H7 (cell line): ENCODE measurements around the gene LRRC1. TPM values are rescaled to one million over a fixed set of nuclear protein-coding genes. Genes with fewer than 3 reads are reported as not detected.

ENCODE experiments used
- DNase-seq: peaks from one replicate; pipeline ENCODE4 v3.0.0; 2012
- H3K27me3 ChIP-seq: 2 replicates; pipeline ENCODE4 v1.6.0; 2011; ENCODE audit warnings: mild to moderate bottlenecking, low read length; ENCODE audit not compliant: control insufficient read depth, insufficient read depth
- H3K36me3 ChIP-seq: replicated peaks from 2 replicates; pipeline ENCODE4 v1.5.1; 2011; ENCODE audit warnings: low read length; ENCODE audit not compliant: control insufficient read depth, insufficient read depth
- H3K4me3 ChIP-seq: 2 replicates; pipeline ENCODE4 v1.5.1; 2011; ENCODE audit warnings: low read depth, mild to moderate bottlenecking, control low read depth, low read length, moderate library complexity; ENCODE audit not compliant: insufficient read depth
- total RNA-seq: library from RNA; depleted of rRNA; stranded (reverse); fragments of >200 nt; shearing (Covaris generic); gene quantifications from 2 replicates; pipeline ENCODE4 v1.2.3, GENCODE V29; 2014

Gene LRRC1
- total RNA-seq, 1 experiment from 2014 or later: 10.1 TPM

GRCh38 chr6:53892707-53893106, 97.9 kb downstream of the LRRC1 start:
- Histone ChIP-seq H3K27me3 (no peaks in the 10 kb centered on the region), H3K36me3 (no peaks in the 10 kb centered on the region), H3K4me3 (no peak overlapping the region)
- no peak for DNase-seq

- no peak for DNase-seq
- H3K4me3 ChIP-seq: no peak overlapping the region
- H3K27me3 ChIP-seq: no peaks in the 10 kb centered on the region
- no peaks in the 10 kb centered on the region for H3K36me3 ChIP-seq
Observed at GRCh38 chr6:53894091-53894490, 99.3 kb downstream of the LRRC1 start.

GRCh38 chr6:53896196-53896595, 101.4 kb downstream of the LRRC1 start:
- no peaks in the 10 kb centered on the region for H3K36me3 ChIP-seq
- H3K4me3 ChIP-seq: no peak overlapping the region
- no peak for DNase-seq
- no peaks in the 10 kb centered on the region for H3K27me3 ChIP-seq

GRCh38 chr6:53898026-53898795, 103.4 kb downstream of the LRRC1 start:
- no peak overlapping the region for H3K4me3 ChIP-seq
- H3K36me3 ChIP-seq: no peaks in the 10 kb centered on the region
- no peaks in the 10 kb centered on the region for H3K27me3 ChIP-seq
- no peak for DNase-seq

GRCh38 chr6:53899512-53899911, 104.7 kb downstream of the LRRC1 start:
- Histone ChIP-seq H3K27me3 (no peaks in the 10 kb centered on the region), H3K36me3 (no peaks in the 10 kb centered on the region), H3K4me3 (no peak overlapping the region)
- no peak for DNase-seq

- no peak for DNase-seq
- Histone ChIP-seq H3K27me3 (no peaks in the 10 kb centered on the region), H3K4me3 (no peak overlapping the region), H3K36me3 (0 out of 2 replicates have a peak, but pooled peaks cover 2% of the 10 kb centered on the region)
Observed at GRCh38 chr6:53903357-53903756, 108.6 kb downstream of the LRRC1 start.

GRCh38 chr6:53906103-53906502, 111.3 kb downstream of the LRRC1 start:
- DNase-seq: no peak
- 0 out of 2 replicates have a peak, but pooled peaks cover 2% of the 10 kb centered on the region for H3K36me3 ChIP-seq
- no peak overlapping the region for H3K4me3 ChIP-seq
- no peaks in the 10 kb centered on the region for H3K27me3 ChIP-seq

- Histone ChIP-seq H3K4me3 (no peak overlapping the region), H3K36me3 (0 out of 2 replicates have a peak, but pooled peaks cover 2% of the 10 kb centered on the region), H3K27me3 (no peaks in the 10 kb centered on the region)
- no peak for DNase-seq
Observed at GRCh38 chr6:53906842-53907241, 112.0 kb downstream of the LRRC1 start.

GRCh38 chr6:53910834-53911233, 116.0 kb downstream of the LRRC1 start:
- H3K27me3 ChIP-seq: no peaks in the 10 kb centered on the region
- no peak overlapping the region for H3K4me3 ChIP-seq
- no peaks in the 10 kb centered on the region for H3K36me3 ChIP-seq
- DNase-seq: no peak

GRCh38 chr6:53912661-53913060, 117.9 kb downstream of the LRRC1 start:
- H3K36me3 ChIP-seq: no peaks in the 10 kb centered on the region
- DNase-seq: no peak
- no peak overlapping the region for H3K4me3 ChIP-seq
- H3K27me3 ChIP-seq: no peaks in the 10 kb centered on the region

- DNase-seq: no peak
- no peaks in the 10 kb centered on the region for H3K27me3 ChIP-seq
- no peaks in the 10 kb centered on the region for H3K36me3 ChIP-seq
- no peak overlapping the region for H3K4me3 ChIP-seq
Observed at GRCh38 chr6:53913286-53913685, 118.5 kb downstream of the LRRC1 start.

- DNase-seq: no peak
- H3K36me3 ChIP-seq: no peaks in the 10 kb centered on the region
- no peaks in the 10 kb centered on the region for H3K27me3 ChIP-seq
- no peak overlapping the region for H3K4me3 ChIP-seq
Observed at GRCh38 chr6:53915026-53915691, 120.4 kb downstream of the LRRC1 start.

GRCh38 chr6:53916804-53917463, 122.1 kb downstream of the LRRC1 start:
- H3K27me3 ChIP-seq: no peaks in the 10 kb centered on the region
- no peak overlapping the region for H3K4me3 ChIP-seq
- no peak for DNase-seq
- no peaks in the 10 kb centered on the region for H3K36me3 ChIP-seq

- Histone ChIP-seq H3K4me3 (no peak overlapping the region), H3K36me3 (no peaks in the 10 kb centered on the region), H3K27me3 (no peaks in the 10 kb centered on the region)
- DNase-seq: no peak
Observed at GRCh38 chr6:53917464-53917842, 122.6 kb downstream of the LRRC1 start.
